OCI-LY7 (cell line): ENCODE data around the gene ADCY7. TPM values are rescaled to one million over a fixed set of nuclear protein-coding genes. Genes with fewer than 3 reads are reported as not detected.

Experiments
- BruUV-seq: library from RNA; stranded (reverse); fragments of 400-500 nt; replicated peaks from 2 replicates; lab custom pipeline; 2021; lab: Mats Ljungman, UMichigan
- CTCF ChIA-PET: fragments of 300-600 bp; sonication (Branson Sonifier 250); formaldehyde crosslinking; loops from one replicate; lab custom pipeline; 2022; ENCODE audit warnings: antibody characterized with exemption; ENCODE audit not compliant: unreplicated experiment; lab: Charles Lee
- POLR2A ChIA-PET: fragments of 300-600 bp; sonication (Branson Sonifier 250); formaldehyde crosslinking; loops from one replicate; lab custom pipeline; 2022; ENCODE audit warnings: antibody characterized with exemption; lab: Charles Lee
- DNase-seq: peaks from one replicate; pipeline ENCODE4 v3.0.0-alpha.2; 2015; ENCODE audit warnings: low spot score
- H2AFZ ChIP-seq: fragments of 200-600 bp; sonication (generic), shearing (Covaris generic); 2 replicates; pipeline ENCODE4 v1.6.1; 2014; ENCODE audit warnings: mild to moderate bottlenecking, antibody characterized with exemption, low read length, moderate library complexity
- H3K27ac ChIP-seq: fragments of 200-600 bp; sonication (generic); 2 replicates; pipeline ENCODE4 v1.5.1; 2014; ENCODE audit warnings: mixed run types, low read depth, mild to moderate bottlenecking, moderate library complexity, low read length, inconsistent platforms; ENCODE audit not compliant: poor library complexity, severe bottlenecking
- H3K36me3 ChIP-seq: fragments of 200-600 bp; sonication (generic); 2 replicates; pipeline ENCODE4 v1.6.1; 2014; ENCODE audit warnings: mild to moderate bottlenecking, antibody characterized with exemption, low read length, moderate library complexity, mixed read lengths; ENCODE audit not compliant: insufficient read depth
- H3K4me1 ChIP-seq: fragments of 200-600 bp; sonication (generic); 2 replicates; pipeline ENCODE4 v1.5.1; 2014; ENCODE audit warnings: mild to moderate bottlenecking, low read length; ENCODE audit not compliant: insufficient read depth, poor library complexity, severe bottlenecking
- H3K4me2 ChIP-seq: fragments of 200-600 bp; sonication (generic); 2 replicates; pipeline ENCODE4 v1.6.1; 2014; ENCODE audit warnings: mild to moderate bottlenecking, low read length
- H3K4me3 ChIP-seq: fragments of 200-600 bp; sonication (generic); 2 replicates; pipeline ENCODE4 v1.5.1; 2014; ENCODE audit warnings: mild to moderate bottlenecking, low read depth, low read length; ENCODE audit not compliant: poor library complexity, severe bottlenecking
- H3K79me2 ChIP-seq: fragments of 200-600 bp; sonication (generic); 2 replicates; pipeline ENCODE4 v1.6.1; 2016; ENCODE audit warnings: low read depth, mild to moderate bottlenecking, low read length, moderate library complexity, mixed read lengths; ENCODE audit not compliant: insufficient read depth
- H3K9me2 ChIP-seq: fragments of 200-600 bp; sonication (generic); 2 replicates; pipeline ENCODE4 v1.6.1; 2016; ENCODE audit warnings: mild to moderate bottlenecking, low read length, mixed read lengths; ENCODE audit not compliant: insufficient read depth
- H3K9me3 ChIP-seq: fragments of 200-600 bp; sonication (generic); 2 replicates; pipeline ENCODE4 v1.6.1; 2014; ENCODE audit warnings: mild to moderate bottlenecking, mixed run types, low read length, mixed read lengths
- H4K20me1 ChIP-seq: fragments of 200-600 bp; sonication (generic); 2 replicates; pipeline ENCODE4 v1.6.1; 2014; ENCODE audit warnings: mild to moderate bottlenecking, antibody characterized with exemption, low read length, moderate library complexity, mixed read lengths; ENCODE audit not compliant: insufficient read depth
- CTCF ChIP-seq: fragments of 200-600 bp; sonication (generic); conservative IDR thresholded peaks from 2 replicates; pipeline ENCODE4 v1.5.1; 2014; ENCODE audit warnings: mild to moderate bottlenecking, antibody characterized with exemption, low read length, moderate library complexity, mixed read lengths
- EZH2phosphoT487 ChIP-seq: fragments of 200-600 bp; sonication (generic); IDR thresholded peaks from 2 replicates; pipeline ENCODE4 v1.6.1; 2018; ENCODE audit warnings: low read depth, borderline replicate concordance, mild to moderate bottlenecking, mixed run types, antibody characterized with exemption, low read length, moderate library complexity, mixed read lengths
- intact Hi-C: fragments of 100-400 bp; cut with micrococcal nuclease; formaldehyde crosslinking; loops from one replicate; pipeline ENCODE4 v1.10.0; 2022; ENCODE audit not compliant: unreplicated experiment
- total RNA-seq, 2 experiments: library from RNA; depleted of rRNA in 1 of 2; stranded (reverse); fragments of >200 nt in 1 of 2; shearing (Covaris generic) in 1 of 2; gene quantifications; 2 replicates each; pipeline ENCODE4 v1.2.3, GENCODE V29; 2014 to 2022

The ADCY7 gene
- total RNA-seq, 2 experiments from 2014 or later: 49.9 to 77.7 TPM

- ChIA-PET POLR2A (interaction anchor here (0.7 kb wide), 2 partner anchors 8 to 142 kb away, joined by 3 read pairs; no protein-coding TSS in a partner anchor), CTCF (interaction anchor here (0.6 kb wide), 1 partner anchor 9 kb away, joined by 3 read pairs; no protein-coding TSS in a partner anchor)
- Histone ChIP-seq H3K36me3 (no peaks in the 10 kb centered on the region), H3K27ac (no peak overlapping the region), H3K4me3 (no peak overlapping the region), H2AFZ (no peak overlapping the region), H3K4me1 (no peaks in the 10 kb centered on the region), H3K4me2 (no peak overlapping the region), H4K20me1 (no peaks in the 10 kb centered on the region), H3K79me2 (no peaks in the 10 kb centered on the region), H3K9me3 (no peaks in the 10 kb centered on the region), H3K9me2 (no peaks in the 10 kb centered on the region)
- DNase-seq: no peak
- no peak for TF ChIP-seq CTCF
- TF ChIP-seq EZH2phosphoT487: no peak
- BruUV-seq: no TSS peak
- intact Hi-C loops: loop anchor here (10.0 kb wide), 1 partner anchor 67 kb away; no protein-coding TSS in a partner anchor
Observed at GRCh38 chr16:50257876-50258275, 8.5 kb upstream of the ADCY7 start.

- Histone ChIP-seq H3K4me3 (no peak overlapping the region), H2AFZ (no peak overlapping the region), H3K9me3 (no peaks in the 10 kb centered on the region), H3K4me1 (peaks cover 7% of the 10 kb centered on the region), H3K27ac (no peak overlapping the region), H4K20me1 (no peaks in the 10 kb centered on the region), H3K9me2 (no peaks in the 10 kb centered on the region), H3K36me3 (no peaks in the 10 kb centered on the region), H3K79me2 (no peaks in the 10 kb centered on the region), H3K4me2 (no peak overlapping the region)
- ChIA-PET CTCF (no interaction called here), POLR2A (interaction anchor here (0.8 to 1.0 kb wide), 2 partner anchors 67 to 84 kb away, joined by 3 read pairs; no protein-coding TSS in a partner anchor)
- BruUV-seq: no TSS peak
- TF ChIP-seq EZH2phosphoT487 (no peak), CTCF (no peak)
- intact Hi-C loops: loop anchor here (10.0 kb wide), 1 partner anchor 65 kb away; no protein-coding TSS in a partner anchor
- no peak for DNase-seq
Observed at GRCh38 chr16:50259334-50260205, 6.8 kb upstream of the ADCY7 start.
